Erythroblast (primary cell): ENCODE results near the gene PMVK.

ENCODE experiments used
- GATA1 ChIP-seq: IDR thresholded peaks from 2 replicates; pipeline ENCODE4 v1.6.1; 2011; ENCODE audit warnings: low read depth, mild to moderate bottlenecking, control low read depth, low read length, moderate library complexity
- POLR2A ChIP-seq: IDR thresholded peaks from 2 replicates; pipeline ENCODE4 v1.6.1; 2011; ENCODE audit warnings: mild to moderate bottlenecking, low read length

GRCh38 chr1:154888757-154889156, 47.8 kb downstream of the PMVK start:
- TF ChIP-seq POLR2A: no peak
- TF ChIP-seq GATA1: no peak
